Coronary artery (tissue), 2 donors: ENCODE measurements around the gene TXNRD1.

ENCODE experiments used
- DNase-seq: peaks from one replicate; pipeline ENCODE4 v3.0.0-alpha.2; 2017; ENCODE audit warnings: low spot score
- H3K27ac ChIP-seq, 2 donors: fragments of 200-600 bp; sonication (generic); one replicate each; pipeline ENCODE4 v1.5.1; 2016 to 2019
- H3K4me3 ChIP-seq: fragments of 200-600 bp; sonication (generic); 2 replicates; pipeline ENCODE4 v1.5.1; 2016; ENCODE audit warnings: mild to moderate bottlenecking, moderate library complexity
- TF ChIP-seq, protein P1 (sequence below): fragments of 200-600 bp; sonication (generic); IDR thresholded peaks from one replicate; pipeline ENCODE4 v1.5.1; 2019; ENCODE audit warnings: antibody characterized with exemption

Gene TXNRD1

GRCh38 chr12:104182144-104182543 lies 33.4 kb upstream of the TXNRD1 start:
- Histone ChIP-seq H3K4me3 (peak overlapping the region; percentile 22), H3K27ac (peak overlapping the region; percentile 79 to 92)
- peak; percentile 89 for DNase-seq
- TF ChIP-seq, protein P1, sequence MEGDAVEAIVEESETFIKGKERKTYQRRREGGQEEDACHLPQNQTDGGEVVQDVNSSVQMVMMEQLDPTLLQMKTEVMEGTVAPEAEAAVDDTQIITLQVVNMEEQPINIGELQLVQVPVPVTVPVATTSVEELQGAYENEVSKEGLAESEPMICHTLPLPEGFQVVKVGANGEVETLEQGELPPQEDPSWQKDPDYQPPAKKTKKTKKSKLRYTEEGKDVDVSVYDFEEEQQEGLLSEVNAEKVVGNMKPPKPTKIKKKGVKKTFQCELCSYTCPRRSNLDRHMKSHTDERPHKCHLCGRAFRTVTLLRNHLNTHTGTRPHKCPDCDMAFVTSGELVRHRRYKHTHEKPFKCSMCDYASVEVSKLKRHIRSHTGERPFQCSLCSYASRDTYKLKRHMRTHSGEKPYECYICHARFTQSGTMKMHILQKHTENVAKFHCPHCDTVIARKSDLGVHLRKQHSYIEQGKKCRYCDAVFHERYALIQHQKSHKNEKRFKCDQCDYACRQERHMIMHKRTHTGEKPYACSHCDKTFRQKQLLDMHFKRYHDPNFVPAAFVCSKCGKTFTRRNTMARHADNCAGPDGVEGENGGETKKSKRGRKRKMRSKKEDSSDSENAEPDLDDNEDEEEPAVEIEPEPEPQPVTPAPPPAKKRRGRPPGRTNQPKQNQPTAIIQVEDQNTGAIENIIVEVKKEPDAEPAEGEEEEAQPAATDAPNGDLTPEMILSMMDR: no peak

- TF ChIP-seq, protein P1: no peak
- no peak for DNase-seq
- Histone ChIP-seq H3K27ac (peak overlapping the region; percentile 79 to 92), H3K4me3 (peak overlapping the region; percentile 22)
These were observed 32.8 kb upstream of the TXNRD1 start for GRCh38 chr12:104182621-104183378.

GRCh38 chr12:104183443-104183842 lies 32.1 kb upstream of the TXNRD1 start:
- TF ChIP-seq, protein P1: no peak
- DNase-seq: no peak
- Histone ChIP-seq H3K4me3 (no peak overlapping the region), H3K27ac (peak overlapping the region; percentile 79 to 92)

- TF ChIP-seq, protein P1: no peak
- no peak overlapping the region for H3K4me3 ChIP-seq
- H3K27ac ChIP-seq: no peak overlapping the region
- no peak for DNase-seq
These were observed 28.0 kb upstream of the TXNRD1 start for GRCh38 chr12:104187446-104188155.

DNA sequence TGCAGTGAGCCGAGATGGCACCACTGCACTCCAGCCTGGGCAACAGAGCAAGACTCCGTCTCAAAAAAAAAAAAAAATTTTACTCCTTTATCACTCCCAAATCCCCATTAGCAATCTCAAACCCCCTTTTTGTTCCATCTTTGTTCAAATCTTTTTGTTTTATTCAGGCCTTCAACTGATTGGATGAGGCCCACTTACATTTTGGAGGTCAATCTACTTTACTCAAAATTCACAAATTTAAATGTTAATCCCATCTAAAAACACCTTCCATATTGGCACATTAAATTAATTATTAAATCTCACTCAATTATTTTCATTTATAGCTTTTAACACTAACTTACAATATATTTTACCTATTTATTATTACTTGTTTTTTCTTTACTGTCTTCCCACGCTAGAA lies 27.0 kb upstream of the TXNRD1 start:
- no peak overlapping the region for H3K4me3 ChIP-seq
- DNase-seq: no peak
- TF ChIP-seq, protein P1: no peak
- no peak overlapping the region for H3K27ac ChIP-seq

DNA sequence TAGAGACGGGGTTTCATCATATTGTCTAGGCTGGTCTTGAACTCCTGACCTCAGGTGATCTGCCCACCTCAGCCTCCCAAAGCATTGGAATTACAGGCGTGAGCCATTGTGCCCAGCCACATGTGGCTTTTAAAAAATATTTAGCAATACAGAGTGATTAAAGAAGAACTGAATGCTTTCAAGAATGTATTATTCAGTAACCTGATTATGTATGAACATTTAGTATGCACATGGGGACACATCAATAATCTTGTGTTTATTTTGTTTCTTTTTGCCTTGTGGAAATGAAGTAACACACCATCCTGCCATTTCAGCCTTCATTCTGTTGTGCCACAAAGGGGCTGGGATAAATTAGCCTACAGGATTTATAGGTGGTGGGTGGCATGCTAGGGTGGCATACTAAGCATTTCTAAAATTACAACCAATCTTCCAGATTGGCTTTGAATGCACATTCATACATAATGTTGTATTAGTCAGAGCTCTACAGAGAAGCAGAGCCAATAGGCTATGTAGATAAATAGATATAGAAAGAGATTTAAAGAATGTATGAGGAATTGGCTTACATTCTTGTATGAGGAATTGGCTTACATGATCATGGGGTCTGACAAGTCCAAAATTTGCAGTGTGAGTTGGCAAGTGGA lies 25.5 kb upstream of the TXNRD1 start:
- TF ChIP-seq, protein P1: no peak
- Histone ChIP-seq H3K27ac (no peak overlapping the region), H3K4me3 (no peak overlapping the region)
- no peak for DNase-seq
